OCI-LY7 (cell line): ENCODE measurements around the gene SLC35B3.

Source experiments
- CTCF ChIP-seq: fragments of 200-600 bp; sonication (generic); conservative IDR thresholded peaks from 2 replicates; pipeline ENCODE4 v1.5.1; 2014; ENCODE audit warnings: mild to moderate bottlenecking, antibody characterized with exemption, low read length, moderate library complexity, mixed read lengths
- EZH2phosphoT487 ChIP-seq: fragments of 200-600 bp; sonication (generic); IDR thresholded peaks from 2 replicates; pipeline ENCODE4 v1.6.1; 2018; ENCODE audit warnings: low read depth, borderline replicate concordance, mild to moderate bottlenecking, mixed run types, antibody characterized with exemption, low read length, moderate library complexity, mixed read lengths

DNA sequence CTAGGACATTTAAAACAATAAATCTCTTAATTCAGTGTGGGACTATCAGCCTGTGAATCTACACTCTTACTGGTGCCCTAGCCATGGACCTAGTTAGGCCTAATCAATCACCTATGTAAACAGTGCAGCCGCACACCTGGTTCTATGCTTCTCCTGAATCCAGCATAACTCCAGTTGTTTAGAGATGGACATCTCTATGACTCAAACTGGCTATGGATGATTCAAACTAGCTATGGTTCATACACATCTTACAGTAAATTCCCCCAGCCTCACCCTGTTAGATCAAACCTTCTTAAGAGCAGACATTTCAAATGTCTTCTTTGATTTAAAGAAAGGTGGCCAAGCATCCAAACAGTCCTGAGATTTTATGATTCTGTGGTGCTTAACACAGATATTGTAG is 34.7 kb downstream of the SLC35B3 start:
- TF ChIP-seq CTCF: no peak
- no peak for TF ChIP-seq EZH2phosphoT487
